Stimulated activated CD8-positive, alpha-beta memory T cell treated with anti-CD3 and anti-CD28 coated beads, Interleukin-7, amount 100 ng/mL, for 48 hours (primary cell): ENCODE results near the gene HMGXB3.
"Not testable (repeated sequence)": the region's sequence is repeated elsewhere in the genome, so short reads cannot be mapped to it uniquely, and the experiment has no call there.

Experiments
- DNase-seq, 2 donors: peaks; one replicate each; pipeline ENCODE4 v3.0.0-alpha.2; 2020; ENCODE audit warnings: low read depth in 1 of 2; ENCODE audit errors: extremely low read depth in 1 of 2

Gene HMGXB3

DNA sequence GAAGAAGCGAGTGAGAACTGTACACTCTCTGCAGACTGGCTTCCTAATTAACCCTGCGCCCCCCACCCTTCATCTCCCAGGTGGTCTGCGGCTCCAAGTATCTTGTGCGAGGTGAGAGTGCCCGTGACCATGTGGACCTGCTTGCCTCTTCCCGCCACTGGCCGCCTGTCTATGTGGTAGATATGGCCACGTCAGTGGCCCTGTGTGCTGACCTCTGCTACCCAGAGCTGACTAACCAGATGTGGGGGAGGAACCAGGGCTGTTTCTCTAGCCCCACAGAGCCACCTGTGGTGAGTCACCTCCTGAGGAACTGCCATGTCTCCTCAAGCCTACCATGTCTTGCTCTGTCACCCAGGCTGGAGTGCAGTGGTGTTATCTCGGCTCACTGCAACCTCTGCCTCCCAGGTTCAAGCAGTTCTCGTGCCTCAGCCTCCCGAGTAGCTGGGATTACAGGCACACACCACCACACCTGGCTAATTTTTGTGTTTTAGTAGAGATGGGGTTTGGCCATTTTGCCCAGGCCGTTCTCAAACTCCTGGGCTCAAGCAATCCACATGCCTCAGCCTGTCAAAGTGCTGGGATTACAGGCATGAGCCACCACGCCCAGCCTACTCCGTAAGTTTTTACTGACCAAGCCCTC, 49.8 kb downstream of the HMGXB3 start:
- not testable (repeated sequence) for DNase-seq

DNA sequence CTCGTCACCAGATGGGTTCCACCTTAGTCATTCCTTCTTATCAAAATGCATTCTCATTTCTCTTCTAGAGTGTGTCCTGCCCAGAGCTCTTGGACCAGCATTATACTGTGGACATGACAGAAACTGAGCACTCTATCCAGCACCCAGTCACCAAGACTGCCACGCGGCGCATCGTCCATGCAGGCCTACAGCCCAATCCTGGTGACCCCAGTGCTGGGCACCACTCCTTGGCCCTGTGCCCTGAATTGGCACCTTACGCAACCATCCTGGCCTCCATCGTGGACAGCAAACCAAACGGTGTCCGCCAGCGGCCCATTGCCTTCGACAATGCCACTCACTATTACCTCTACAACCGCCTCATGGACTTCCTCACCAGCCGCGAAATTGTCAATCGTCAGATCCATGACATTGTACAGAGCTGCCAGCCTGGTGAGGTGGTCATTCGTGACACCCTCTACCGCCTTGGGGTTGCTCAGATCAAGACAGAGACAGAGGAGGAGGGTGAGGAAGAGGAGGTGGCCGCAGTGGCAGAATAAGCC, 51.2 kb downstream of the HMGXB3 start:
- no peak for DNase-seq

DNA sequence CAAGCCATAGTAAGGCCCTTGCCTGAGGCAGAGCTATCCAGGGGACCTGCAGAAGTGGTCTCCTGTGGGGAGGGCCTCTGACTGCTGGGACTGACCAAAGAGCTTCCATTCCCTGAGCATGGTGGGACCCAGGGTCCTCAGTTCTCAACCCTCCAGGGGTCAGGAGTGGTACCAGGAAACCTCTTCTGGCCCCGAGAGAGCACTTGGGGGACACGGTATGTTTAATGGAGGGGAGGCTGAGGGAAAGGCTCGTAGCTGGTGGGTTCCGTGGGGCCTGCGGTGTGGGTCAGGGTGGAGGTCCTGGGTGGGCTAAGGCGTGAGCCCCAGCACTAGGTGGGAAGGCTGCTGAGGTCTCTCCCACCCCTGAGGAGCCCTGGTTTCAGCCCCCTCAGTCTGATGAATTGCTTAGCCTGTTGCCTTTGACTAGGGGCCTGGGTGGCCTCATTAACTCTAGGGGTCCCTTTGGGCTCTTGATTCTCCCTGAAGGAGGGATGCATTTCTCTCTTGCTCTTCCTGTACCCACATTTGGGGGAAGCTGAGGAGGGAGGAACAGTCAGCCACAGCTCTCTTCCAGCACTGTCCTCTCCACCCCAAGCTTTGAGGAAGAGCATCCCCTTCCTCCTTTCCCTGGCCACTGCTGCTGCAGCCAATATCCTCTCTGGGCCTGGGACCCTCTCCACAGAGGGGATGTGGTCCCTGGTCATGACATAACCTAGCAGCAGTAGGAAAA, 51.9 kb downstream of the HMGXB3 start:
- DNase-seq = no peak

DNA sequence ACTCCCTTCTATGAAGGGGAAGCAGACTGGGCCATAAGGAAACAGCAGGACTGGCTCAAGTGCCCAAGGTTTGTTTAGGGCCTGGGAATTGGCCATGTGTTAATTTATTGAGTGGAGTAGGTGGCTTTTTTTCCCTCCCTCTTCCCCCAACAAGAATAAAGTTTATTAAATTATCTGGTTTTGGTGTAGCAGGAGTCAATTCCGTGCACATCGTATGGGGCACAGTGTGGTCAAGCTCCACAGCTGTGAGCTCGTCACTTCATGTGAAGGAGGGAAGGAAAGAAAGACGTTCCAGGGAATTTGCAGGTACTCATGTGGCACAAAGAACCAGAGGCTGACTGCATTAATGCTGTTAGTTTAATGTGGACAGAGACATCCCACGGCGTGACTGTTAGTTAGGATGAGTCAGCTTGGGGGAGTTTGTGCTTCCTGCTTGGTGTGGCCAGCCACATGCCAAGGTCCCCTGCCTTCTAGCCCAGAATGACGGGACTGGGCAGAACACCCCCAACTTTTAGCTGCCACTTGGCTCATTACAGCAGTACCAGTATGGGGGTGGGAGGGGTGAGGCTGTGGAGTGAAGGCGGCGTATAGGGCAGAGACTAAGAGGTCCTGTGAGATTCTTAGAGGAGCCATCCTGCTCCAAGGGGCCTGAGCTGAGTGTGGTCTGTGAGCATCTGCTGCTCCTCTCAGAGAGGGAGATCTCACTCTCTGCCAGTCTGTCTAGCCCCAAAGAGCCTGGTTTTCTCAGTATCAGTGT, 52.6 kb downstream of the HMGXB3 start:
- no peak for DNase-seq

DNA sequence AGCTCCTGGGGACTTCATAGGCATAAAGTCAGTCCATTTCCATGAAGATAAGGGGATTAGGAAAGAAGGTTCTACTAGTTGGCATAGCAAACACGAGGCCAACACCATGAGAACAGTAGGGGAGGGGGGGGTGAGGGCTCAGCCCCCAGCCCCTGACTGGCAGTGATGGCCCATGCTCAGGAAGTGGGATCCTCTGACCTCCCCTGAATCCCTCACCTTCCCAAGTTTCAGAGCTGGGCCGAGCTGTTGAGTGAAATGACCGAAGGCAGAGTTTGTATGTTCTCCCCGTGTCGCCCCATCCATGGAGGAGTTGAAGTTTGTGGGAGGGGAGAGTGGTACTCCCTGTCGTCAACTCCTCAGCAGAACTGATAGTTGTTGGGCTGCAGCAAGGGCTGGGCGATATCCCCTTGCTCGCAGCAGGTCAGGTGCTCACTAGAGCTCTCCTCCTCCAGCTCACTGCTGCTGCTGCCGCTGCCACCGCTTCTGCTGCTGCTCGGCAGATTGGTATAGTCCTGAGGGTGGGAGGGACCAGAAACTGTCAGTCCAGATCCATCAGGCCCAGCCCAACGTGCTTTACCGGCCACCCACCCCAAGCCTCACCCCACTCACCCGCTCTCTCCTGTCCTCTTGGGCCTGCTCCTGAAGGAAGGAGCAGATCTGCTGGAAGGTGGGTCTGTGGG, 53.3 kb downstream of the HMGXB3 start:
- no peak for DNase-seq

DNA sequence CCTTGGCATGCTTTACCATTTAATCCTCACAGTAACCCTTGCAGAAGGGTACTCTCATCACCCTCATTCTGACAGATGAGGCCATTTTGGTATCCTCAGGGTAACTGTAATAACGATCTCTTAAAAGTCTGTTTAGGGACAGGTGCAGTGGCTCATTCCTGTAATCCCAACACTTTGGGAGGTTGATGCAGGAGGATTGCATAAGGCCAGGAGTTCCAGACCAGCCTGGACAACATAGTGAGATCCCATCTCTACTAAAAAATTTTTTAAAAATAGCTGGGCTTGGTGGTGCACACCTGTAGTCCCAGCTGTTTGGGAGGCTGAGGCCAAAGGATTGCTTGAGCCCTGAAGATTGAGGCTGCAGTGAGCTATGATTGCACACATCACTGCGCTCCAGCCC, 54.0 kb downstream of the HMGXB3 start:
- no peak for DNase-seq

DNA sequence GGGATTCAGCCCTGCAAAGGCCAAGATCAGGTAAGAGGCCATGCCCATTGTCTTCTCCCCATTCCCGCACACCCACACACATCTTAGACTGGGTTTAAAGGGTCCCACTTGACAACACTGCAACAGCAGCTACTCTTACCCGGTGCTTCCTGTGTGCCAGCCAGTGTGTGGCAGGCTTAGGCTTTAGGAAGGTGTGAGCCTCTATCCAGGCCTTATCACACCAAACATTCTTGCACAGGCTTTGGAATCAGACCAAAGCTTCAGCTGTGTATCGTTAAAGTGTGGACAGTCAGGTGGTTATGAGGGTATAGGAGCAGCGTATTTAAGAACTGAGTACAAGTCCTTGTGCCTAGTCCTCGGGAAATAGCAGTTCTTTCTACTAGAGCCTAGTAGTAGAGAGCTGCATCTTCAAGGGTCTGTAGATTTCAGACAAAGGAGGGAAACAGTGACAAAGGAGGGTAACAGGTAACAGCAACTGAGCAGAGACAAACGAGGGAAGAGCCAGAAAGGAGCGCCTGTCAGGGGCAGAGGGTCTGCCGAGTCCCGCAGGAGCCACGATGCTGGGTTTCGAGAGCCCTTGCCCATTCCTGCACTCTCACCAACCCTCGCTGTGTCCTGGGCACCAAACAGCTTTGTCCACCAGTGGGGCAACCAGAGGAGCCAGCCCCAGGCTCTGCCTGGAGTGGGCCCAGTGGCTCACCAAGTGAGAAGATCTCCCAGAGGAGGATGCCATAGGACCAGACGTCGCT, 55.0 kb downstream of the HMGXB3 start:
- no peak for DNase-seq

DNA sequence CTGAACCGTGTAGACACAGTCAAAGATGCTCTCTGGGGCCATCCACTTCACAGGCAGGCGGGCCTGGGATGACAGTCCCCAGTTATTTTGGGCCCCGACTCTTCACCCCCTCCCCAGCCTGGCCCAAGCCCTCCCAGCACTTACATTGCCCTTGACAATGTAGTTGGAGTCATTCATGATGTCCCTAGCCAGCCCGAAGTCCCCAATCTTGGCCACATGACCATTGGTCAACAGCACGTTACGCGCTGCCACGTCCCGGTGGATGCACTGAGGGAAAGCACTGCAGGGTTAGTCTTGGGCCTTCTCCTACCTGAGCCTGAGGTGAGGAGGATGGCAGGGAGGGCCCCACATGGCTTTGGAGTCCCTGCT, 55.5 kb downstream of the HMGXB3 start:
- no peak for DNase-seq

DNA sequence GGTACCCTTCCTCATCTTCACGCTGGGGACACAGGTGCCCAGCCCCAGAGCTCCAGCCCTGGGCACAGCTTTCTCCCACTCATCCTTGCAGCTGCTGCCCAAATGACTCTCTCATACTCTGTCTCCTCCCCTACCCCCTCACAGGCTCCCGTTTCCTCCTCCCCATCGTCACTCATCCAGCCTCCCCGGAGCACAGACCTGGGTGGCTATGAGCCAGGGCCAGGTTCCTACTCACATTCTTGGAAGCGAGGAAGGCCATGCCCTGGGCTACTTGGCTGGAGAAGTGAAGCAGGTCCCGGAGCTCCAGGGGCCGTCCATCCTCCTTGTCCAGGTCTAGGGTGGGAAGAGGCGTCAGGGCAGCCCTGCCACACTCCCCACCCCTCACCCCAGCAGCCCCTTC, 56.5 kb downstream of the HMGXB3 start:
- no peak for DNase-seq

DNA sequence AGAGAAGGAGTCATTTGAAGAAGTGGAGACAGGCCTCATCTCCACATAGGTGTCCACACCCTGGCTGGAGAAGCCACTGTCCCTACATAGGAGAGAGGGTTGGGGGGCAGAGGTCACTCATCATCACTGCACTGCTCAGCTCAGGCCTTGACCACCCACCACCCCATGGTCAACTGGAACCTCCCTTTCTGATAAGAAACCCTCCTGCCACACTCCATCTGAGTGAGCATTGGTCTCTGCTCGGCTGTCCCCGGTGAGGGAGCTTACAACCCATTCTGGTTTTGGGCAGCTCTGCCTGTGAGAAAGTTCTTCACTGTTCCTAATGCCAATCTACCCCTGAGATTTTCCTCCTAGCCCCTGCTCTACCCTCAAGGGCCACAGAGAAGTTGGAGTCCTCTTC, 57.0 kb downstream of the HMGXB3 start:
- no peak for DNase-seq

DNA sequence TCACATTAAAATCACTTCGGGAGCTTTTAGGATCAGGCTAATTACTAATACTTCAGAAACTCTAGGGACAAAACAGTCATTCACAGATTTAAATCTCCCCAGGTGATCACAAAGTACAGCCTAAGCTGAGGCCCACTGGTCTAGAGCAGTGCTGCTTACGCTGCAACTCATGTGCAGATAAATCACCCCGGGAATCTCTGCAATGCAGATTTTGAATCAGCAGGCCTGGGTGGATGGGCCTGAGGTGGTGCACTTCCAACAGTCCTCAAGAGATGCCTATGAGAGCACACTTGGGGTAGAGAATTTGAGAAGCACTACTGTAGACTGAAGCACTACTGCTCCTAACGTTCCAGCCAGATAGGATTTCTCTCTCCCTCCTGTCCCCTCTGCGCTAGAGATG, 57.5 kb downstream of the HMGXB3 start:
- no peak for DNase-seq

DNA sequence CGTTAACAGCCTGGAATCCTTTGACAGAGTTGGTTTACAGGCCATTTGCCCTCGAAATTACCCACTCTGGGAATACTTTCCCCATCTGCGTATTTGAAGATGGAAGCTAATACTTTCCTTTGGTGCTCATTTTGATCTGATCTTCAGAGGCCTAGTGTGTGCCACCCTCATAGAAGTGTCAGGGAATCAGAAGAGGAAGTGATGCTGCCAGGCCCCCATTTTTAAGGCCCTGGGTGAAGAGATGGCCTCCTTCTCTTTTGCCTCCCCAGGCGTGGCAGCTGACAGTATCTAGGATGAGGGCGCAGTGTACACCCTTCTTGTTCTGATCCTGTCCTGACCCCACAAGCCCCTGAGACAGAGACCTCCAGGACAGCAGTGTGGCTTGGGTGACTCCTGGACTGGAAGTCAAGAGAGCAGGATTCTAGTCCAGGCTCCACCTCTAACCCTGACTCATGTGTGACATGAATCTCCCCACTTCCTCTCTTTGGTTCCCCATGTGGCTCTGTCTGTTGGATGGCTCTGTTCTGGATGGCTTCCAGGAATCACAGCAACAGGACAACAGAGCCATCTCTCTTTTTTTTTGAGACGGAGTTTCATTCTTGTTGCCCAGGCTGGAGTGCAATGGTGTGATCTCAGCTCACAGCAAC, 58.1 kb downstream of the HMGXB3 start:
- DNase-seq = no peak

DNA sequence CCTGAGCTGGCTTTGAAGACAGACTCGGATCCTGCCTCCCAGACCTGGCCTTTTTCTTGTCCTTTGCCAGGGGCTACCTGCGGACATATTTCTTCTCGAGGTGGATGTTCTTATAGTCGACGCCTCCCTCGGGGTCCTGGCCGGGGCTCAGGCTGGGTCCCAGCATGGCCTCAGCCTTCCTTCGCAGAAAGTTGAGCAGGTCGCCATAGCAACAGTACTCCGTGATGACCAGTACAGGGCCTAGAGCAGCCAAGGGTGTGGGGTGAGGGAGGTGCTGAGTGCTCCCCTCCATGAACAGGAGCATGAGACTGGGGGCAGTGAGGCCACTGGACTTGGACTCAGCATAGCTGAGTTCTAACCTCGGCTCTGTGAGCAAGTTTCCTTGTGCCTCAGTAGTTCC, 59.1 kb downstream of the HMGXB3 start:
- DNase-seq = no peak

DNA sequence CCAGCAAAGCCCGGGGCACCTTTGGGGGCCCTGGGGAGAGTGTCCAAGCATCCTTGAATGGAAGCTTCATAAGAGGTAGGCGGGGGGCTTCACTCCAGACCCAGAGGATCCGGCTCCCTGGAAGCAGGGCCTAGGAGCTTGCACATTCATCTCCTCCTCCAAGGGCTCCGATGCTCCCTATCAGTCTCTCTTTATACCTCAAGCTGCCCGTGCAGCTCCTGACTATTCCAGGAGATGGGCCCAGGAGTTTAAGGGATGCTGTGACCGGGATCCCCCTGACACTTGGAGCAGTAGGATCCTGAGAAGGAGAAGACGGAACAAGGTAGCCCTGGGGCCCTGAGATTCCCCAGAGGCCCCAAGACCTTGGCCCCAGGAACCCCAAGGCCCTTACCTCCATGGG, 59.9 kb downstream of the HMGXB3 start:
- DNase-seq = no peak

DNA sequence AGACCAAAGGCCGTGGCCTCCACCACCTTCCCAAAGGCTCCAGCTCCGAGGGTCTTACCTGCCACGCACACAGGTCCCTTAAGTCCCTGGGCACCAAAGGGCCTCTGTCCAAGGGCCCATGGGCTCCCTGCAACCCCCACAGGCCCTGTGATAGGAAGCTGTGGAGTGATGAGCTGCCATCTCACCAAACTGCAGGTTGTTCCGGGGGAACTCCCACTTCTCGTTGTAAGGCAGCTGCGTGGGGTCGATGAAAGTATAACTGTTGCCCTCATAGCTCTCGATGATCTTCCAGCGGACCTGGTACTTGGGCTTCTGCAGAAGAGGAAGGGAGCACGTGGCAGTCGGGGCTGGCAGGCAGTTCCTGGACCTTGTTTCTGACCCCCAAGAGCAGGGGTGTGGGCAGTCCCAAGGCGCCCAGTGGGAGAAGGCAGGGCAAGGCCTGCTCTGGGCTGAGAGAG, 61.0 kb downstream of the HMGXB3 start:
- no peak for DNase-seq

DNA sequence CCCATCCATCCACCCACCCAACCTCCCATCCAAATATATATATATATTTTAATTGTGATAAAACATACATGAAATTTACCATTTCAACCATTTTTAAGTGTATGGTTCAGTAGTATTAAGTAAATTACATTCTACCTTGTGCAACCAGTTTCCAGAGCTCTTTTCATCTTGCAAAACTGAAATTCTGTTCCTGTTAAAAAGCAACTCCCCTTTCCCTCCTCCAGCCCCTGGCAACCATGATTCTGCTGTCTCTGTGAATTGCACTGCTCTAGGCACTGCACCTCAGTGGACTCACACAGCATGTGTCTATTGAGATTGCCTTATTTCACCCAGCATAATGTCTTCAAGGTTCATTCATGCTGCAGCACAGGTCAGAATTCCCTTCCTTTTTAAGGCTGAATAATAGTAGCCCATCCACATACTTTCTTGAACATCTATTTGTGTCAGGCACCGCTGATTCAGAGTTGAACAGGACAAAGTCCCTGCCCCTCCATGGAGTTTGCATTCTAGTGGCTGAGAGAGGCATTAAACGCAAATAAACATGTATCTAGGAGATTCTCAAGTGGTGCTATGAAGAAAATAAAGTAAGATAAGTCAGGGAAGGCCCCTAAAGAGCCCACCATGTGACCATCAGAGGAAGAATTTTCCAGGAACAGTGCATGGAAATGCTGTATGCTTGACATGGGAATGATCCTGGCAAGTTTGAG, 61.8 kb downstream of the HMGXB3 start:
- no peak for DNase-seq

DNA sequence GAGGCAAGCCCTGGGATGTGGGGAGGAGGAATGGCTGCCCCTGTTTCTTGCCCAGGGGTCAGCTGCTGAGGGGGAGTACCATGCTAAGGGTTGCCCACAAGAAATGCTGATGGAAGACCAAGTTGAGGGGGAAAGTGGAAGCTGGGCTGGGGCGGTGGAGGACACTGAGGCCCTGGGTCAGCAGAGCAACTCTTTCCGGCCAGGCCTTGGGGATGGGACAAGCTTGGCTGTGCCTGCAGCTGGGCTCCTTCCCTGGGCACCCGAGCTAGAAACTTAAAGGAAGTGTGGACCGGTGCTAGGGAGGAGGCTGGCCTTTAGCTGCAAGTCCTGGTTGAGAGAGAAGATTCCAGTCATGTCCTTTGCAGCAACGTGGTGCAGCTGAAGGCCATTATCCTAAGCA, 63.1 kb downstream of the HMGXB3 start:
- no peak for DNase-seq

DNA sequence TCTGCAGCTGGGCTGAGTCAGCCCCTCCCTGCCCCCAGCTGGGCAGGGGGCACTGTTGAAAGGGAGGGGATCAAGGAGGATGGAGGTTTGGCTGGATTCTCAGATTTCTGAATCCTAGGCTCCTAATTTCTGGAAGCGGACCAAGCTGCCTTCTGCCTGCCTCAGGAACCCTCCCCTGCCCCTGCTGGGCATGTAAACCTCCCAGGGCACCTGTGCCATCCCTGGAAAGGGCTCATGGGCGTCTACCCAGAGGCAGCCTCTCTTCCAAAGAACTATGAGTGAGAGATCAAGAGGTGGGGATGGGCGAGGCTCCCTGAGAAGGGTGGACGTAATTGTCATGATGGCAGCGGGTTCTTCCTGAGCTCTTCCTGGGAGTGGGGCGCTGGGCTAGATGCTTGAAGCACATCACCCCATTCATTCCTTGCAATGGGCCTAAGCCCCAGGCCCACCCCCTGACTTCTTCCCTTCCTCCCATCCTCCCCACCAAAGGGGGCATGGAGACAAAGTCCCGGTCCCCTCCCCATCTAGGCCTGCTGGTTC, 64.2 kb downstream of the HMGXB3 start:
- no peak for DNase-seq

DNA sequence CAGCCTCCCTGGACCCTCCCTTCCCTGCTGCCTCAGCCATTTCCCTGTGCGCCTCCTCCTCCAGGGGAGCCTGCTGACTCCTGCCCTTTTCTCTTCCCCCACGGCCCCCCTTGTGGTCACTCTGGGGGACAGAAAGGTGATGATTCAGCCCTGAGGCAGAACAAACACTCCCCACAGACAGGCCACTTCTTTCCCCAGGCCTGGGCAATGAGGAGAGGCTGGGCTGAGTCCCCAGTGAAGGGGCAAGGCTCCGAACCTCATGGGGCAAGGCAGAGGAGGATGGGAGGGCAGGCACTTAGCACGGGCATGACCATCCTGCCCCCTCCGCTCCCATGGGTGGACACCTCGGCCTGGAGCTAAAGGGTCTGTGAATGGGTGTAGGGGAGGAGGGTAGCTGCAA, 64.8 kb downstream of the HMGXB3 start:
- no peak for DNase-seq
